Endothelial cell of umbilical vein (primary cell): Measurements from ENCODE around the gene ADCY3. TPM values are rescaled to one million over a fixed set of nuclear protein-coding genes. Genes with fewer than 3 reads are reported as not detected.

Source experiments
- BruUV-seq: library from RNA; stranded (reverse); fragments of 400-500 nt; replicated peaks from 2 replicates; lab custom pipeline; 2021; lab: Mats Ljungman, UMichigan
- CTCF ChIA-PET: fragments of 300-600, 350-600 bp; sonication (Branson Sonifier 250); formaldehyde crosslinking; loops from one replicate; lab custom pipeline; 2021; ENCODE audit warnings: antibody characterized with exemption, inconsistent platforms; lab: Charles Lee
- POLR2A ChIA-PET: fragments of 300-600, 350-600 bp; sonication (Branson Sonifier 250); formaldehyde crosslinking; loops from one replicate; lab custom pipeline; 2021; ENCODE audit warnings: antibody characterized with exemption, inconsistent platforms; lab: Charles Lee
- DNase-seq: peaks from one replicate; pipeline ENCODE4 v3.0.0-alpha.2; 2011; ENCODE audit warnings: low read depth, low spot score
- FAIRE-seq: peaks from 2 replicates; lab custom pipeline; 2011; peaks lifted over from hg19 to GRCh38; lab: Jason Lieb, UNC
- H2AFZ ChIP-seq: 2 replicates; pipeline ENCODE4 v1.6.0; 2012; ENCODE audit warnings: low read depth, low read length, control low read depth, inconsistent platforms
- H3K27ac ChIP-seq: 2 replicates; pipeline ENCODE4 v1.5.1; 2011; ENCODE audit warnings: low read depth, mild to moderate bottlenecking, control low read depth, low read length, moderate library complexity; ENCODE audit not compliant: insufficient read depth
- H3K27me3 ChIP-seq, 2 experiments: 2 replicates each; pipeline versions ENCODE4 v1.6.0 to v1.6.1; 2011; ENCODE audit warnings: low read length in 2 of 2, mixed read lengths in 1 of 2; ENCODE audit not compliant: control insufficient read depth in 2 of 2, insufficient read depth in 2 of 2
- H3K36me3 ChIP-seq, 2 experiments: 2 replicates in 1 of 2; 3 replicates in 1 of 2; pipeline ENCODE4 v1.5.1; 2011; ENCODE audit warnings: low read length in 2 of 2, mild to moderate bottlenecking in 1 of 2, moderate library complexity in 1 of 2; ENCODE audit not compliant: control insufficient read depth in 2 of 2, insufficient read depth in 2 of 2; ENCODE audit errors: extremely low read depth in 1 of 2
- H3K4me1 ChIP-seq: 3 replicates; pipeline ENCODE4 v1.5.1; 2011; ENCODE audit warnings: mild to moderate bottlenecking, low read length; ENCODE audit not compliant: control insufficient read depth, insufficient read depth; ENCODE audit errors: extremely low read depth
- H3K4me2 ChIP-seq: 2 replicates; pipeline ENCODE4 v1.6.1; 2011; ENCODE audit warnings: low read length, control low read depth, mixed read lengths; ENCODE audit not compliant: insufficient read depth
- H3K4me3 ChIP-seq, 3 experiments: fragments of 200-600 bp in 1 of 3; sonication (generic), shearing (Covaris generic) in 1 of 3; replicated peaks in 1 of 3; 2 replicates each; pipeline ENCODE4 v1.5.1; 2011 to 2016; ENCODE audit warnings: control low read depth in 3 of 3, low read length in 3 of 3, mild to moderate bottlenecking in 2 of 3, inconsistent platforms in 1 of 3, low read depth in 1 of 3, moderate library complexity in 1 of 3; ENCODE audit not compliant: insufficient read depth in 1 of 3
- H3K79me2 ChIP-seq: 2 replicates; pipeline ENCODE4 v1.6.0; 2012; ENCODE audit warnings: low read length, inconsistent platforms; ENCODE audit not compliant: control insufficient read depth, insufficient read depth
- H3K9ac ChIP-seq: replicated peaks from 2 replicates; pipeline ENCODE3; 2011; ENCODE audit warnings: low read length, control low read depth; ENCODE audit not compliant: insufficient read depth; ENCODE audit errors: extremely low read depth
- H3K9me1 ChIP-seq: replicated peaks from 3 replicates; pipeline ENCODE4 v1.6.0; 2011; ENCODE audit warnings: mild to moderate bottlenecking, low read length; ENCODE audit not compliant: control insufficient read depth, insufficient read depth; ENCODE audit errors: extremely low read depth
- H3K9me3 ChIP-seq: replicated peaks from 2 replicates; pipeline ENCODE4 v1.5.1; 2012; ENCODE audit warnings: low read length, inconsistent platforms; ENCODE audit not compliant: control insufficient read depth, insufficient read depth
- H4K20me1 ChIP-seq: replicated peaks from 2 replicates; pipeline ENCODE3; 2011; ENCODE audit warnings: mild to moderate bottlenecking, low read length; ENCODE audit not compliant: control insufficient read depth, insufficient read depth; ENCODE audit errors: extremely low read depth
- EZH2 ChIP-seq: IDR thresholded peaks from 2 replicates; pipeline ENCODE4 v1.6.1; 2012; ENCODE audit warnings: borderline replicate concordance, low read depth, mild to moderate bottlenecking, moderate library complexity, low read length, inconsistent platforms; ENCODE audit not compliant: severe bottlenecking
- FOS ChIP-seq: IDR thresholded peaks from 2 replicates; pipeline ENCODE4 v1.6.1; 2011; ENCODE audit warnings: mild to moderate bottlenecking, low read length, moderate library complexity, borderline replicate concordance; ENCODE audit not compliant: insufficient read depth
- GATA2 ChIP-seq: IDR thresholded peaks from 2 replicates; pipeline ENCODE4 v1.7.0; 2011; ENCODE audit warnings: low read depth, mild to moderate bottlenecking, moderate library complexity, mixed read lengths, low read length; ENCODE audit not compliant: insufficient read length, insufficient read depth
- JUN ChIP-seq: IDR thresholded peaks from 2 replicates; pipeline ENCODE4 v1.6.1; 2011; ENCODE audit warnings: borderline replicate concordance, low read depth; ENCODE audit not compliant: insufficient read length, insufficient read depth
- MYC ChIP-seq: IDR thresholded peaks from one replicate; pipeline ENCODE4 v1.6.1; 2011; ENCODE audit warnings: mild to moderate bottlenecking, low read depth, low read length
- POLR2A ChIP-seq: IDR thresholded peaks from 2 replicates; pipeline ENCODE4 v1.6.1; 2012; ENCODE audit warnings: low read depth, mild to moderate bottlenecking, control low read depth, low read length
- POLR2AphosphoS5 ChIP-seq: IDR thresholded peaks from 2 replicates; pipeline ENCODE4 v1.6.1; 2012; ENCODE audit warnings: low read depth, mild to moderate bottlenecking, control low read depth, low read length, moderate library complexity; ENCODE audit not compliant: insufficient read depth
- dilution Hi-C: fragments of 300-500 bp; cut with MboI; formaldehyde crosslinking; loops from one replicate; pipeline ENCODE4 v1.15.0; 2019; ENCODE audit warnings: low sequenced_read_pairs; ENCODE audit not compliant: extremely low pct_ligation_motif_present
- intact Hi-C: fragments of 100-400 bp; cut with micrococcal nuclease; formaldehyde crosslinking; loops from one replicate; pipeline ENCODE4 v1.10.0; 2022
- polyA plus RNA-seq, 4 experiments: library from polyadenylated mRNA; depleted of rRNA in 3 of 4; stranded (reverse) in 3 of 4; unstranded in 1 of 4; fragments of >200 nt; gene quantifications; 2 replicates each; pipeline versions ENCODE4 v1.2.1 to v1.2.3, GENCODE V29; 2011 to 2012; ENCODE audit warnings: missing spikeins in 1 of 4
- total RNA-seq: library from RNA; stranded (reverse); gene quantifications from 2 replicates; pipeline ENCODE4 v1.2.3, GENCODE V29; 2021
- TF ChIP-seq, protein P1 (sequence below): IDR thresholded peaks from 2 replicates; pipeline ENCODE4 v1.6.1; 2011; ENCODE audit not compliant: insufficient read depth, insufficient read length
- TF ChIP-seq, protein P2 (sequence below), 2 donors: IDR thresholded peaks; 1 replicate in 1 of 2; 2 replicates in 1 of 2; pipeline ENCODE4 v1.5.1; 2011; ENCODE audit warnings: low read length in 2 of 2, mild to moderate bottlenecking in 2 of 2, moderate library complexity in 2 of 2, control low read depth in 1 of 2, inconsistent platforms in 1 of 2, low read depth in 1 of 2; ENCODE audit not compliant: insufficient read depth in 1 of 2; ENCODE audit errors: extremely low read depth in 1 of 2

ADCY3 gene
- total and polyA plus RNA-seq, 2 donors (not counting 3 experiments of a cell fraction or from before 2014, with no cell fraction given): 54.0 to 61.3 TPM

DNA sequence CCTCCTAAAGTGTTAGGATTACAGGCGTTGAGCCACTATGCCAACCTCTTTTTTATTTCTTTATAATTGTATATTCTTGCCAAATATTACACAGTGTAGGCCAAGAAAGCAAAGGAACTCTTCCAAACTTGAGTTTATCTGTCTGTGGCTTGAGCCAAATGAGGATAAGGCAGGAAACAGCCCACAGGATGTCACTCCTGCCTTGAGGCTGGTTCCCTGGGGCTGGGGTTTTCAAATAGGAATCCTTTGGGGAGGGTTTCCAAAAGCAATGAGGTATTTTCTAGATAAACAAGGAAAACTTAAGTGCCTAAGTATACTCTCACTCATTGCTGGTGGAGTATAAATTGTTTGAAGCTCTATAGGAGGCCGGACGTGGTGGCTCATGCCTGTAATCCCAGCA, 56.4 kb downstream of the ADCY3 start:
- Histone ChIP-seq H3K4me1 (no peaks in the 10 kb centered on the region), H3K9ac (no peak overlapping the region), H4K20me1 (no peaks in the 10 kb centered on the region), H3K9me3 (no peaks in the 10 kb centered on the region), H3K4me3 (no peak overlapping the region), H3K36me3 (no peaks in the 10 kb centered on the region), H3K27ac (no peak overlapping the region), H3K9me1 (no peaks in the 10 kb centered on the region), H2AFZ (no peak overlapping the region), H3K79me2 (no peaks in the 10 kb centered on the region), H3K27me3 (no peaks in the 10 kb centered on the region), H3K4me2 (no peak overlapping the region)
- TF ChIP-seq, protein P1, sequence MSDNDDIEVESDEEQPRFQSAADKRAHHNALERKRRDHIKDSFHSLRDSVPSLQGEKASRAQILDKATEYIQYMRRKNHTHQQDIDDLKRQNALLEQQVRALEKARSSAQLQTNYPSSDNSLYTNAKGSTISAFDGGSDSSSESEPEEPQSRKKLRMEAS: no peak
- TF ChIP-seq, protein P2, sequence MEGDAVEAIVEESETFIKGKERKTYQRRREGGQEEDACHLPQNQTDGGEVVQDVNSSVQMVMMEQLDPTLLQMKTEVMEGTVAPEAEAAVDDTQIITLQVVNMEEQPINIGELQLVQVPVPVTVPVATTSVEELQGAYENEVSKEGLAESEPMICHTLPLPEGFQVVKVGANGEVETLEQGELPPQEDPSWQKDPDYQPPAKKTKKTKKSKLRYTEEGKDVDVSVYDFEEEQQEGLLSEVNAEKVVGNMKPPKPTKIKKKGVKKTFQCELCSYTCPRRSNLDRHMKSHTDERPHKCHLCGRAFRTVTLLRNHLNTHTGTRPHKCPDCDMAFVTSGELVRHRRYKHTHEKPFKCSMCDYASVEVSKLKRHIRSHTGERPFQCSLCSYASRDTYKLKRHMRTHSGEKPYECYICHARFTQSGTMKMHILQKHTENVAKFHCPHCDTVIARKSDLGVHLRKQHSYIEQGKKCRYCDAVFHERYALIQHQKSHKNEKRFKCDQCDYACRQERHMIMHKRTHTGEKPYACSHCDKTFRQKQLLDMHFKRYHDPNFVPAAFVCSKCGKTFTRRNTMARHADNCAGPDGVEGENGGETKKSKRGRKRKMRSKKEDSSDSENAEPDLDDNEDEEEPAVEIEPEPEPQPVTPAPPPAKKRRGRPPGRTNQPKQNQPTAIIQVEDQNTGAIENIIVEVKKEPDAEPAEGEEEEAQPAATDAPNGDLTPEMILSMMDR (IDR thresholded peaks at IDR 0.05; ENCODE audit: extremely low read depth in 1 of 2, insufficient read depth in 1 of 2, low read depth in 1 of 2, low read length in 2 of 2): no peak
- dilution Hi-C loops (no loop called here), intact Hi-C loops (no loop called here)
- BruUV-seq: no TSS peak
- CTCF ChIA-PET: no interaction called here
- DNase-seq (no peak), FAIRE-seq (no peak)
- POLR2A ChIA-PET: no interaction called here

DNA sequence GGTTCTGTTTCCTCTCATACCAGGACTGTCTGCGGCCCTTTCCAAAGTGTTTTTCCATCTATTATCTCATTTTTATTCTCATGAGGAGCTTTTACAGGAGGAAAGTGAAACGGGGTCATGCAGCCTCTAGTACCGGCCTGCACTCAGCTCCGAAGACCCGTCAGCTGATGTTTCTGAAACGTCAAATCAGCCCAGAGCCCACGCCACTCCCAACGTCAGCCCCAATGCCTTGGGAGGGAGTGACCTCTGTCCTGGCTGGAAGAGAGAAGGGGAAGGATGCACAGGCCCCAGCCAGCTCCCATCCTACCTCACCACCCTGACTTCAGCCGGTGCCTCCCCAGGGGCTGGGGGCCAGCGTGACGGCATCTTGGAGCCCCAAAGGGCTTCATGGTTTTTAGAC, 58.5 kb downstream of the ADCY3 start:
- POLR2A ChIA-PET: interaction anchor here (0.6 kb wide), 1 partner anchor 282 kb away, joined by 4 read pairs; no protein-coding TSS in a partner anchor
- dilution Hi-C loops: no loop called here
- no peaks in the 10 kb centered on the region for H4K20me1 ChIP-seq
- H3K27ac ChIP-seq: no peak overlapping the region
- TF ChIP-seq POLR2A: no peak
- no peak for TF ChIP-seq POLR2AphosphoS5
- no peak for TF ChIP-seq GATA2
- no peak for TF ChIP-seq FOS
- no peak for TF ChIP-seq EZH2
- no peak for TF ChIP-seq JUN
- TF ChIP-seq, protein P1: no peak
- TF ChIP-seq MYC: no peak
- TF ChIP-seq, protein P2 (IDR thresholded peaks at IDR 0.05; ENCODE audit: extremely low read depth in 1 of 2, insufficient read depth in 1 of 2, low read depth in 1 of 2, low read length in 2 of 2): no peak
- no TSS peak for BruUV-seq
- H3K4me2 ChIP-seq: no peak overlapping the region
- no peaks in the 10 kb centered on the region for H3K9me1 ChIP-seq
- H3K9me3 ChIP-seq: no peaks in the 10 kb centered on the region
- no peaks in the 10 kb centered on the region for H3K27me3 ChIP-seq
- intact Hi-C loops: no loop called here
- no peak overlapping the region for H2AFZ ChIP-seq
- no peak overlapping the region for H3K9ac ChIP-seq
- H3K4me3 ChIP-seq: no peak overlapping the region
- H3K4me1 ChIP-seq: no peaks in the 10 kb centered on the region
- no peaks in the 10 kb centered on the region for H3K79me2 ChIP-seq
- no peaks in the 10 kb centered on the region for H3K36me3 ChIP-seq
- DNase-seq: no peak
- no peak for FAIRE-seq
- CTCF ChIA-PET: interaction anchor here (0.6 kb wide), 1 partner anchor 22 kb away, joined by 3 read pairs; no protein-coding TSS in a partner anchor
